OCI-LY7 (cell line): ENCODE data around the gene SLC35F4. TPM values are rescaled to one million over a fixed set of nuclear protein-coding genes. Genes with fewer than 3 reads are reported as not detected.

Source experiments
- BruUV-seq: library from RNA; stranded (reverse); fragments of 400-500 nt; replicated peaks from 2 replicates; lab custom pipeline; 2021; lab: Mats Ljungman, UMichigan
- CTCF ChIA-PET: fragments of 300-600 bp; sonication (Branson Sonifier 250); formaldehyde crosslinking; loops from one replicate; lab custom pipeline; 2022; ENCODE audit warnings: antibody characterized with exemption; ENCODE audit not compliant: unreplicated experiment; lab: Charles Lee
- POLR2A ChIA-PET: fragments of 300-600 bp; sonication (Branson Sonifier 250); formaldehyde crosslinking; loops from one replicate; lab custom pipeline; 2022; ENCODE audit warnings: antibody characterized with exemption; lab: Charles Lee
- DNase-seq: peaks from one replicate; pipeline ENCODE4 v3.0.0-alpha.2; 2015; ENCODE audit warnings: low spot score
- H2AFZ ChIP-seq: fragments of 200-600 bp; sonication (generic), shearing (Covaris generic); 2 replicates; pipeline ENCODE4 v1.6.1; 2014; ENCODE audit warnings: mild to moderate bottlenecking, antibody characterized with exemption, low read length, moderate library complexity
- H3K27ac ChIP-seq: fragments of 200-600 bp; sonication (generic); 2 replicates; pipeline ENCODE4 v1.5.1; 2014; ENCODE audit warnings: mixed run types, low read depth, mild to moderate bottlenecking, moderate library complexity, low read length, inconsistent platforms; ENCODE audit not compliant: poor library complexity, severe bottlenecking
- H3K36me3 ChIP-seq: fragments of 200-600 bp; sonication (generic); 2 replicates; pipeline ENCODE4 v1.6.1; 2014; ENCODE audit warnings: mild to moderate bottlenecking, antibody characterized with exemption, low read length, moderate library complexity, mixed read lengths; ENCODE audit not compliant: insufficient read depth
- H3K4me1 ChIP-seq: fragments of 200-600 bp; sonication (generic); 2 replicates; pipeline ENCODE4 v1.5.1; 2014; ENCODE audit warnings: mild to moderate bottlenecking, low read length; ENCODE audit not compliant: insufficient read depth, poor library complexity, severe bottlenecking
- H3K4me2 ChIP-seq: fragments of 200-600 bp; sonication (generic); 2 replicates; pipeline ENCODE4 v1.6.1; 2014; ENCODE audit warnings: mild to moderate bottlenecking, low read length
- H3K4me3 ChIP-seq: fragments of 200-600 bp; sonication (generic); 2 replicates; pipeline ENCODE4 v1.5.1; 2014; ENCODE audit warnings: mild to moderate bottlenecking, low read depth, low read length; ENCODE audit not compliant: poor library complexity, severe bottlenecking
- H3K79me2 ChIP-seq: fragments of 200-600 bp; sonication (generic); 2 replicates; pipeline ENCODE4 v1.6.1; 2016; ENCODE audit warnings: low read depth, mild to moderate bottlenecking, low read length, moderate library complexity, mixed read lengths; ENCODE audit not compliant: insufficient read depth
- H3K9me2 ChIP-seq: fragments of 200-600 bp; sonication (generic); 2 replicates; pipeline ENCODE4 v1.6.1; 2016; ENCODE audit warnings: mild to moderate bottlenecking, low read length, mixed read lengths; ENCODE audit not compliant: insufficient read depth
- H3K9me3 ChIP-seq: fragments of 200-600 bp; sonication (generic); 2 replicates; pipeline ENCODE4 v1.6.1; 2014; ENCODE audit warnings: mild to moderate bottlenecking, mixed run types, low read length, mixed read lengths
- H4K20me1 ChIP-seq: fragments of 200-600 bp; sonication (generic); 2 replicates; pipeline ENCODE4 v1.6.1; 2014; ENCODE audit warnings: mild to moderate bottlenecking, antibody characterized with exemption, low read length, moderate library complexity, mixed read lengths; ENCODE audit not compliant: insufficient read depth
- EZH2phosphoT487 ChIP-seq: fragments of 200-600 bp; sonication (generic); IDR thresholded peaks from 2 replicates; pipeline ENCODE4 v1.6.1; 2018; ENCODE audit warnings: low read depth, borderline replicate concordance, mild to moderate bottlenecking, mixed run types, antibody characterized with exemption, low read length, moderate library complexity, mixed read lengths
- intact Hi-C: fragments of 100-400 bp; cut with micrococcal nuclease; formaldehyde crosslinking; loops from one replicate; pipeline ENCODE4 v1.10.0; 2022; ENCODE audit not compliant: unreplicated experiment
- total RNA-seq, 2 experiments: library from RNA; depleted of rRNA in 1 of 2; stranded (reverse); fragments of >200 nt in 1 of 2; shearing (Covaris generic) in 1 of 2; gene quantifications; 2 replicates each; pipeline ENCODE4 v1.2.3, GENCODE V29; 2014 to 2022
- TF ChIP-seq, protein P1 (sequence below): fragments of 200-600 bp; sonication (generic); conservative IDR thresholded peaks from 2 replicates; pipeline ENCODE4 v1.5.1; 2014; ENCODE audit warnings: mild to moderate bottlenecking, antibody characterized with exemption, low read length, moderate library complexity, mixed read lengths

SLC35F4 gene
- total RNA-seq, 2 experiments from 2014 or later: not detected

DNA sequence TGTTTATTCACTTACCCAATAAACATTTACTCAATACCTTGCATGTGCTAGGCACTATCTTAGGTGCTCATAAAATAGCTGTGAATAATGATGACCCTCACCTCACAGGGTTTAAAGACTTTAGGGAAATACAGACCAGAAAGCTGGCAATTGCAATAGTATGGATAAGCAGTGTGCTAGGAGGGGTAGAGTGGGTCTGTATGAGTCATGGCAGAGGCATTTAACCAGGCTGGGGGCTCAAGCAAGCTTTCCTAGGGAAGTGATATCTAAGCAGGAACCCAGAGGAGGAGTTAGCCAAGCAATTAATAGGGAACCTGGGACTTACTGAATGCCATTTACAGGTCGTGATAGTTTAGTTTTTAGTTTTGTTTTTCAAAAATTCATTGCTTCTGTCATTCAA, 248.4 kb downstream of the SLC35F4 start:
- DNase-seq: no peak
- Histone ChIP-seq H3K79me2 (no peaks in the 10 kb centered on the region), H3K36me3 (no peaks in the 10 kb centered on the region), H3K9me2 (no peaks in the 10 kb centered on the region), H4K20me1 (no peaks in the 10 kb centered on the region), H3K4me3 (no peak overlapping the region), H2AFZ (no peak overlapping the region), H3K9me3 (no peaks in the 10 kb centered on the region), H3K4me1 (no peaks in the 10 kb centered on the region), H3K4me2 (no peak overlapping the region), H3K27ac (no peak overlapping the region)
- ChIA-PET POLR2A (no interaction called here), CTCF (no interaction called here)
- intact Hi-C loops: no loop called here
- TF ChIP-seq, protein P1, sequence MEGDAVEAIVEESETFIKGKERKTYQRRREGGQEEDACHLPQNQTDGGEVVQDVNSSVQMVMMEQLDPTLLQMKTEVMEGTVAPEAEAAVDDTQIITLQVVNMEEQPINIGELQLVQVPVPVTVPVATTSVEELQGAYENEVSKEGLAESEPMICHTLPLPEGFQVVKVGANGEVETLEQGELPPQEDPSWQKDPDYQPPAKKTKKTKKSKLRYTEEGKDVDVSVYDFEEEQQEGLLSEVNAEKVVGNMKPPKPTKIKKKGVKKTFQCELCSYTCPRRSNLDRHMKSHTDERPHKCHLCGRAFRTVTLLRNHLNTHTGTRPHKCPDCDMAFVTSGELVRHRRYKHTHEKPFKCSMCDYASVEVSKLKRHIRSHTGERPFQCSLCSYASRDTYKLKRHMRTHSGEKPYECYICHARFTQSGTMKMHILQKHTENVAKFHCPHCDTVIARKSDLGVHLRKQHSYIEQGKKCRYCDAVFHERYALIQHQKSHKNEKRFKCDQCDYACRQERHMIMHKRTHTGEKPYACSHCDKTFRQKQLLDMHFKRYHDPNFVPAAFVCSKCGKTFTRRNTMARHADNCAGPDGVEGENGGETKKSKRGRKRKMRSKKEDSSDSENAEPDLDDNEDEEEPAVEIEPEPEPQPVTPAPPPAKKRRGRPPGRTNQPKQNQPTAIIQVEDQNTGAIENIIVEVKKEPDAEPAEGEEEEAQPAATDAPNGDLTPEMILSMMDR: no peak
- no peak for TF ChIP-seq EZH2phosphoT487
- no TSS peak for BruUV-seq

DNA sequence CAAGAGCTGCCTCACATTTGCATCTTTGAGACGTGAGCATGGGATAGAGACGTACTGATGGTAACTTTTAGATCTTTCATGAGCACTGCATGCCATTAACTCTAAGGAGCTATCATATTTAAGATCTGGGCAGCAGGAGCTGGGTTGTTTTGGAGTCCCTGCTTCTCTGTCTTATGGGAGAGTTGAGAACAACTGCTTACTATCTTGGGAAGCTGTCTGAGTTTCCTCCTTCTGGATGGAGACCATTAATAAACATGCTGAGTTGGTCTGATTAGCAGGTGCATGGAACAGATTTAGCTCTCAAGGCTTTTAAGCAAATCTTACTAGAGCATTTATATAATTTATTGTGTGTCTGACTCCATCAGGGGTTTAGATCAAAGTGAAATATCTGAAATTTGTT, 252.9 kb downstream of the SLC35F4 start:
- H3K27ac ChIP-seq: no peak overlapping the region
- ChIA-PET CTCF (no interaction called here), POLR2A (interaction anchor here (1.4 kb wide), 1 partner anchor 10 kb away, joined by 7 read pairs; no protein-coding TSS in a partner anchor)
- no peaks in the 10 kb centered on the region for H3K9me2 ChIP-seq
- H2AFZ ChIP-seq: no peak overlapping the region
- H3K4me1 ChIP-seq: no peaks in the 10 kb centered on the region
- no peak overlapping the region for H3K4me2 ChIP-seq
- BruUV-seq: no TSS peak
- no peaks in the 10 kb centered on the region for H4K20me1 ChIP-seq
- H3K9me3 ChIP-seq: no peaks in the 10 kb centered on the region
- TF ChIP-seq EZH2phosphoT487: no peak
- TF ChIP-seq, protein P1: no peak
- no peak for DNase-seq
- intact Hi-C loops: no loop called here
- H3K79me2 ChIP-seq: no peaks in the 10 kb centered on the region
- no peaks in the 10 kb centered on the region for H3K36me3 ChIP-seq
- no peak overlapping the region for H3K4me3 ChIP-seq

DNA sequence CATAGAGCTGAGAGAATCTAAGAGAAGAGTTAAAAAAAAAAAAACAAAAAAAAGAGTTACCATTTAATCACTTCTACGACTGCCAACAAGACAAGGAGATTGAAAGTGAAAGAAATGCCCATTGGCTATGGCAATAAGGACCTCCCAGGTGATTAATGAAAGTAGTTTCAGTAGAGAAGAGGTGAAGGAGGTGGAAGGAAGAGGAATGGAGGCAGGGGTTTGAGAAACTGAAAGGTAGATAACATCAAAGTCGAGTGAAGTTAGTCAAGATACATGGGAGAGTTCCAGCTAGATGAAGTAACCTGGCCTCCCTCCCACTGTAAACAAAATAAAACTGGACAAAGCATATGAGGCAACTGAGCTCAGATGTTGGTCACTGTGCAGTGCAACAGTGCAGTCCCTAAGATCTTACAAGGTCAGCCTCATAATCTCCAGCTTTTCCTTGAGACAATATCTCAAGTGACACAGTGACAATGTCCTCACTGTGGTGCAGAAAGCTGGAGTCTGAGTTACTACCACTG, 254.3 kb downstream of the SLC35F4 start:
- H3K4me3 ChIP-seq: no peak overlapping the region
- no peaks in the 10 kb centered on the region for H3K79me2 ChIP-seq
- TF ChIP-seq, protein P1: no peak
- TF ChIP-seq EZH2phosphoT487: no peak
- no peaks in the 10 kb centered on the region for H4K20me1 ChIP-seq
- no TSS peak for BruUV-seq
- H3K4me1 ChIP-seq: no peaks in the 10 kb centered on the region
- no peak overlapping the region for H3K27ac ChIP-seq
- no peaks in the 10 kb centered on the region for H3K9me3 ChIP-seq
- ChIA-PET CTCF (no interaction called here), POLR2A (interaction anchor here (1.4 kb wide), 1 partner anchor 9 kb away, joined by 7 read pairs; no protein-coding TSS in a partner anchor)
- no peak overlapping the region for H3K4me2 ChIP-seq
- DNase-seq: no peak
- H3K9me2 ChIP-seq: no peaks in the 10 kb centered on the region
- no peaks in the 10 kb centered on the region for H3K36me3 ChIP-seq
- H2AFZ ChIP-seq: no peak overlapping the region
- intact Hi-C loops: no loop called here
